ENCODE results near the gene ANKRD12. TPM values are rescaled to one million over a fixed set of nuclear protein-coding genes. Genes with fewer than 3 reads are reported as not detected.

ANKRD12 gene
- total RNA-seq, 2 experiments from 2014 or later: 37.5 to 40.0 TPM

DNA sequence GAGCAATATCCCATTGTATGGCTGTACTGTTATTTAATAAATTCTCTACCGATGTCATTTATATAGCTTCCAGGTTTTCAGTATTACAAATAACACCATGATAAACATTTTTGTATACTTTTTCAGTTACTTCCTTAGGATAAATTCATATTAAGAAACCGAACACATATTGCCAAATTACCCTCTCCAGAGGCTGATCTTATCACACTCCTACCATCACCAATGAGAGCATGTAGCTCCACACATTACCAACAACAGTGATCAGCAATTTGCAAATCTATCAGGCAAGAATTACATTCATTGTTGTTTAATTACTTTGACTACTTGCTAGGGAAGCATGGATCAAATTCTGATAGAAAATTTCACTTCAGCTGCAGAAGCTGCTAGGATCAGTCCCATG is 39.9 kb upstream of the ANKRD12 start:
- H3K4me3 Mint-ChIP-seq: no peak overlapping the region
- H3K27ac Mint-ChIP-seq: no peak overlapping the region
- intact Hi-C loops (cut with micrococcal nuclease): no loop called here
- CTCF ChIA-PET: interaction anchor here (1.1 to 1.2 kb wide), 2 partner anchors 14 to 38 kb away, joined by 3 to 7 read pairs; no protein-coding TSS in a partner anchor
- no peaks in the 10 kb centered on the region for H3K36me3 Mint-ChIP-seq (ENCODE audit: low read depth)
- H3K9me3 Mint-ChIP-seq: no peaks in the 10 kb centered on the region
- DNase-seq: no peak
- peaks cover 53% of the 10 kb centered on the region for H3K4me1 Mint-ChIP-seq (ENCODE audit: low read depth)
- H3K27me3 Mint-ChIP-seq (ENCODE audit: low read depth): no peaks in the 10 kb centered on the region

DNA sequence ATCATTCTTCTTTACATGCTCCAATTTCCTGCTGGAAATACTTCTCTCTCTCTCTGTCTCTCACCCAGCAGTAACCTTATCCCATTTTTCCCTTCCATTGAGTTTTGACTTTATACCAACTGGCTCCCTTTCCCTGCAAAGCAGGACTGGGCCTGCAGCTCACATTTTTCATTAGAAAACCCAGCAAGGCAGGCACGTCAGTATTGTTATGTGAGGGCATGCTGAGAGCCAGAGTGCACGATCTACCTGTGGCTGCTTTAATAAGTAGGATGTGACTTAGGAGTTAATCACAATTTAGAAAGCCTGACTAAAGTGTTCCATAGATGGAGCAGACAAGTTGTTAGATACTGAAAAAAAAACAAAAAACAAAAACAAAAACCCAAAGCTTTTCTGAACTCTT is 39.2 kb upstream of the ANKRD12 start:
- CTCF ChIA-PET: interaction anchor here (0.7 to 1.3 kb wide), 4 partner anchors 11 to 44 kb away, joined by 3 to 7 read pairs (median 4); no protein-coding TSS in a partner anchor
- Mint-ChIP-seq H3K36me3 (ENCODE audit: low read depth) (no peaks in the 10 kb centered on the region), H3K4me1 (ENCODE audit: low read depth) (peaks cover 52% of the 10 kb centered on the region), H3K9me3 (no peaks in the 10 kb centered on the region), H3K27ac (peak overlapping the region; percentile 71), H3K4me3 (no peak overlapping the region), H3K27me3 (ENCODE audit: low read depth) (no peaks in the 10 kb centered on the region)
- DNase-seq: no peak
- intact Hi-C loops (cut with micrococcal nuclease): no loop called here

DNA sequence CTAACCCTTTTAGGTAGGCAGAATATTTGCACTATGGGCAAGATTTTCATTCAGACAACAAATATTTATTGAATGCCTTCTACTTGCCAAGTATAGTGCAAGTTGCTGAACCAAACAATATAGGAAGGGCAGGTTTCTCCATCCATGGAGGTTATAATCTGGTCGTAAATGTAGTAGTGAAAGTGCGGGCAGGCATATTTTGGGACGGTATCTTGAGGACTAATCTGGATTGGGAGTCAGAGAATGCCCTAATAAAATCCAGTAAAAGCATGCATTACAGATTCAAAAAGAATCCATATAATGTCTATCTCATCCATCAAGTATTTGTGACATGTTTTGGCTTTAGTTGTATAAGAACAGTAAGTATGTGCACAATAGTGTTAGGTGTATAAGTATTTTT is 35.8 kb upstream of the ANKRD12 start:
- no peaks in the 10 kb centered on the region for H3K27me3 Mint-ChIP-seq (ENCODE audit: low read depth)
- H3K27ac Mint-ChIP-seq: no peak overlapping the region
- no peaks in the 10 kb centered on the region for H3K9me3 Mint-ChIP-seq
- CTCF ChIA-PET: interaction anchor here (0.6 kb wide), 1 partner anchor 408 kb away, joined by 5 read pairs; no protein-coding TSS in a partner anchor
- intact Hi-C loops (cut with micrococcal nuclease): loop anchor here (5.0 to 10.0 kb wide), 2 partner anchors 512 to 1424 kb away; partner anchors contain the start of genes NAPG and PPP4R1
- DNase-seq: no peak
- H3K36me3 Mint-ChIP-seq (ENCODE audit: low read depth): peaks cover 30% of the 10 kb centered on the region
- H3K4me1 Mint-ChIP-seq (ENCODE audit: low read depth): peaks cover 39% of the 10 kb centered on the region
- H3K4me3 Mint-ChIP-seq: peak overlapping the region; percentile 28

DNA sequence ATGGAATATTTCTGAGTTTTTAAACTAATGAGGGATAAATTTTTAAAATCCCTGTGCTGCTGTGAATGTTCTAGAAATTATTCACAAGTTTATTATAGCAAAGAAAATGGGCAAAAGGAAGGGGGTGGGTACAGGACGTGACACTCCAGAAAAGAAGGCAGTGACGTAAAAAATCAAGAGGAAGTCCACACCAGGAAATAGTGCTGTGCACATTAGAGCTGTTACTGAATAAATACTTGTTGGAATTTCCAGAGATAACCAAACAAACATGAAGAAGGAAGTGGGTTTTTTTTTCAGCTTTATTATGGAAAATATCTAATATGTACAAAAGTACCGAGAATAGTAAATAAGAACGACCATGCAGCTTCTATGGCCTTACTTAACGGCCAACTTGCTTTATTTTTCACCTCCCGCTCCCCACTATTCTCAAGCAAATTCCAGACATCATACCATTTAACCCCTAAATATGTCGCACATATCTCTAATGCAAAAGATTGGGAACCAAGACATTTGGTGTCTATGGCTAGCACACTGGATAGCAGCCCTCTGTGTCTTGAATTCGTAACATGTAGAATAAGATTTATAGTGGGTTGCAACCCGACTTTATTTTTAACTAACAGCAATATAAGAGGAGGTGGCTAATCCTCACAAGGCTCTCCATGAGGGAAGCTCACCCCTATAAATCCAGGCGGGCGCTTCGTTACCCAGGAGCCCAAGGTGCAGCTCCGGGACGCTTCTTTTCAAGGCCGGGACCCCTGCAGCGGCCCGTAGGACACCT is 34.7 kb upstream of the ANKRD12 start:
- Mint-ChIP-seq H3K4me1 (ENCODE audit: low read depth) (peaks cover 43% of the 10 kb centered on the region), H3K36me3 (ENCODE audit: low read depth) (peaks cover 36% of the 10 kb centered on the region), H3K9me3 (no peaks in the 10 kb centered on the region), H3K27ac (peak overlapping the region; percentile 95), H3K4me3 (peak overlapping the region; percentile 81), H3K27me3 (ENCODE audit: low read depth) (no peaks in the 10 kb centered on the region)
- DNase-seq: peak; percentile 42
- intact Hi-C loops (cut with micrococcal nuclease): loop anchor here (1.0 to 10.0 kb wide), 11 partner anchors 8 to 1423 kb away; partner anchors contain the start of genes ANKRD12, NAPG, PPP4R1 and TWSG1
- CTCF ChIA-PET: interaction anchor here (0.7 to 2.4 kb wide), 6 partner anchors 14 to 464 kb away, joined by 3 to 12 read pairs (median 4); no protein-coding TSS in a partner anchor

DNA sequence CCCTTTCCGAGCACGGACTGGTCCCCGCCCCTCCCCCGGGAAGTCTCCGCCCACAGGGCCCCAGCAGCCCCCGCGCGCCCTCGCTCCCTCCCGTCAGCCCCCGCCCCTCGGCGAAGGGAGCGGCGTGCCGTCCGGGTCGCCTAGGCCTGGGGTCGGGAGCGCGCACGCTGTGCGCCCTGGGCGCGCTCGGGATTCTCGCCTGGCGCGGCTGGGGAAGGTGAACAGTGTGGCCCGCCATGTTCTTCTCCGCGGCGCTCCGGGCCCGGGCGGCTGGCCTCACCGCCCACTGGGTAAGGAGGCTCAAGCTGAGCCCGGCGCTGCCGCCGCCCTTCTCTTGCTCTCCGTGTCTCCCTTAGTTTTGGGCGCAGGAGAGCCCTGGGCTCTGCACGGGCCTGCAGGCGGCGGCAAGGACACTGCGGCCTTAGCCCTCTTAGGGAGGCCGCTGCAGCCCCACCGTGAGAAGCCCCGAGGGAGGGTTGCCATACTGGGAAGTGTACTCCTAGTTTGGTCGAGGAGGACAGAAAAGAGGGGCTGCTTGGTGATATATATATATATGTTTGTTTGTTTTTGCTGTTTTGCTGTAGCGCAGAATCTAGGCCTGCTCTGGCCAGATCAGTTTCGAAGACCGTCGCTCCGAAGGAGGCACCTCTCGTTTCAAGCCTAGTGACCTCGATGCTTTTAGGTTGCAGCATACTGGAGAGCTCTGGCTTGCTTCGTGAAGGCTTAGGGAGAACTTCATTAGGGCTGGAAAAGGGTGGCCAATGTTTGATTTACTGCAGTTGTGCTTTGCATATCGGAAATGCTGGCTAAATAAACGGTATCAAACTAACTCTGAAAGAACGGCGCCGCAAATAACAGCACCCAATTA is 33.8 kb upstream of the ANKRD12 start, which contains the start of gene NDUFV2:
Gene NDUFV2 (plus strand): TSS at position 192 of the 868 bp plus-strand sequence. CDS start 45 bp downstream, at position 237.
- peak; percentile 98 for DNase-seq
- peak within 1 kb of the TSS; percentile 95 for H3K27ac Mint-ChIP-seq
- H3K27me3 Mint-ChIP-seq (ENCODE audit: low read depth): no peaks in the 10 kb centered on the region
- peaks cover 43% of the 10 kb centered on the region for H3K4me1 Mint-ChIP-seq (ENCODE audit: low read depth)
- CTCF ChIA-PET: interaction anchor here (0.7 to 3.0 kb wide), 11 partner anchors 9 to 465 kb away, joined by 3 to 13 read pairs (median 4); no protein-coding TSS in a partner anchor
- peak within 1 kb of the TSS; percentile 81 for H3K4me3 Mint-ChIP-seq
- no peaks in the 10 kb centered on the region for H3K9me3 Mint-ChIP-seq
- intact Hi-C loops (cut with micrococcal nuclease): loop anchor here (1.0 to 10.0 kb wide), 13 partner anchors 8 to 1422 kb away; partner anchors contain the start of genes ANKRD12, NAPG, PPP4R1 and TWSG1
- H3K36me3 Mint-ChIP-seq (ENCODE audit: low read depth): peaks cover 45% of the 10 kb centered on the region

DNA sequence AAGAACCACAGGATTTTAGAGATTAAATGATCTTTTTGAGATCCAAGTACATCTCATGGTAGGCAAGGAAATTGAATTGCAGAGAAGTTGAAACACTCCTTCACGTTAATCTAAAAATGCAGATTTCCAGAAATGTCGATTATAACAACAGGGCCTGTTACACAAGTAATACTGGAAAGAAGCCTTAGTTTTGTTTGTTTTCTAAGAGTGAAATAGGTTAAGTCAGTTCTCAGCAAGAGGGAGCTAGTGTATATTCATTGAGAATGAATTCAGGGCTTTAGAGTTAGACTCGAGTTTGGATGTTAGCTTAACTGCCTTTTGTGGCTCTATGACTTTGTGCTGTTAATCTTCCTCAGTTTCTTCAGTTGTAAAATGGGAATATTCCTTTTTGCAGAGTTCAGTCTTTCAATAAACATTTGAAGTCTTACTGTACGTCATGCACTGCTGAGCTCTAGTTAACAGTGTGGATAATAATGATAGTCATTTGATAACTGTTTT is 33.2 kb upstream of the ANKRD12 start:
- CTCF ChIA-PET: interaction anchor here (1.0 to 3.0 kb wide), 11 partner anchors 8 to 44 kb away, joined by 3 to 13 read pairs (median 4); no protein-coding TSS in a partner anchor
- Mint-ChIP-seq H3K9me3 (no peaks in the 10 kb centered on the region), H3K27ac (peak overlapping the region; percentile 89), H3K36me3 (ENCODE audit: low read depth) (peaks cover 47% of the 10 kb centered on the region), H3K27me3 (ENCODE audit: low read depth) (no peaks in the 10 kb centered on the region), H3K4me1 (ENCODE audit: low read depth) (peaks cover 45% of the 10 kb centered on the region), H3K4me3 (peak overlapping the region; percentile 81)
- intact Hi-C loops (cut with micrococcal nuclease): loop anchor here (1.0 to 10.0 kb wide), 6 partner anchors 45 to 1421 kb away; partner anchors contain the start of genes NAPG, PPP4R1 and VAPA
- DNase-seq: no peak

DNA sequence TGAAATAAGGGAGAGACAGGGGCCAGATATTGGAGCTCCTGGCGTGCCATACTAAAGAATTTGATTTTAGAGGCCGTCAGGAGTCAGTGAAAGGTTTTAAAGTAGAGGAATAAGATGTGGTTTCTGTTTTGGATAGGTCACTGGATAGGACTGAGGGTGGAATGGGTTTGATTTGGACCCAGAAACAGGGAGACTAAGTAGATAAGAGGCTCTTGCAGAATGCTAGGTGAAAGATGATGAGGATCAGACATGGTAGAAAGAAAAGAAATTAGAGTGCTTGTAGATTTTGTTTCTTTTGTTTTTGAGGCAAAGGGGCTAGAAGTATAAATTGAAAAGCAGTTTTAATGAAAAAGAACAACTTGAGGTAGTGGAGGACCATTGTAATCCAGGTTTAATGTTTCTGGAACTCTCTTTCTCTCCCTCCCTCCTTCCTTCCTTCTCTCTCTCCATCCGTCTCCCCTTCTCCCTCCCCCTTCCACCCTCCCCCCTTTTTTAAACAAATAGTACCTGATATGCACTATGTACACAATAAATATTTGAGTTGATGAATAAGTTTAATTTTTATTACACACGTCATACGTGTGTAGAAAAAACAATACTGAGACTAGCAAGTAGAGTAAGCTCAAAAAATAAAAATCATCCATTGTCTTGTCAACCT is 32.2 kb upstream of the ANKRD12 start:
- CTCF ChIA-PET: interaction anchor here (0.6 to 3.0 kb wide), 10 partner anchors 11 to 43 kb away, joined by 3 to 13 read pairs (median 4); no protein-coding TSS in a partner anchor
- Mint-ChIP-seq H3K4me1 (ENCODE audit: low read depth) (peaks cover 54% of the 10 kb centered on the region), H3K27me3 (ENCODE audit: low read depth) (no peaks in the 10 kb centered on the region), H3K27ac (peak overlapping the region; percentile 89), H3K9me3 (no peaks in the 10 kb centered on the region), H3K36me3 (ENCODE audit: low read depth) (peaks cover 54% of the 10 kb centered on the region), H3K4me3 (peak overlapping the region; percentile 81)
- no peak for DNase-seq
- intact Hi-C loops (cut with micrococcal nuclease): loop anchor here (5.0 to 10.0 kb wide), 2 partner anchors 508 to 1420 kb away; partner anchors contain the start of genes NAPG and PPP4R1

DNA sequence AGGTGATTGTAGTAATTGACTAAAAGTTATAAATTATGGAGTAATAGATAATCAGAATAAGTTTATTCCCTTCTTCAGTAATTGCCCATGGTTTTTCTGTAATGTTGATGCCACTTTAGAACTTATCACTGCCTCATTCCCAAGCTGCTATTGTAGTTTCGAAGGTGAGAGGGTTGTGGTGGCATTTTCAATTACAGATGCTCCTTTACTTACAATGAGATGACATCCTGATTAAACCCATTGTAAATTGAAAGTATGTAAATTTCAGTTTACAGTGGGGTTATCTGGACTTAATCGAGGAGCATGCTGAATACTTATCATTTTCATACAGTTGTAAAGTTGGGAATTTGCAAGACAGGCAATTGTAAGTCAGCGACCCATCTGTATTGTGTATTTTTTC is 31.2 kb upstream of the ANKRD12 start:
- H3K36me3 Mint-ChIP-seq (ENCODE audit: low read depth): peaks cover 60% of the 10 kb centered on the region
- CTCF ChIA-PET: interaction anchor here (1.0 to 3.0 kb wide), 4 partner anchors 18 to 37 kb away, joined by 3 to 13 read pairs (median 9); no protein-coding TSS in a partner anchor
- H3K27ac Mint-ChIP-seq: peak overlapping the region; percentile 89
- no peaks in the 10 kb centered on the region for H3K27me3 Mint-ChIP-seq (ENCODE audit: low read depth)
- H3K4me3 Mint-ChIP-seq: peak overlapping the region; percentile 81
- no peak for DNase-seq
- H3K9me3 Mint-ChIP-seq: no peaks in the 10 kb centered on the region
- H3K4me1 Mint-ChIP-seq (ENCODE audit: low read depth): peaks cover 64% of the 10 kb centered on the region
- intact Hi-C loops (cut with micrococcal nuclease): loop anchor here (10.0 kb wide), 1 partner anchor 1419 kb away; the partner anchor contains the start of gene NAPG

DNA sequence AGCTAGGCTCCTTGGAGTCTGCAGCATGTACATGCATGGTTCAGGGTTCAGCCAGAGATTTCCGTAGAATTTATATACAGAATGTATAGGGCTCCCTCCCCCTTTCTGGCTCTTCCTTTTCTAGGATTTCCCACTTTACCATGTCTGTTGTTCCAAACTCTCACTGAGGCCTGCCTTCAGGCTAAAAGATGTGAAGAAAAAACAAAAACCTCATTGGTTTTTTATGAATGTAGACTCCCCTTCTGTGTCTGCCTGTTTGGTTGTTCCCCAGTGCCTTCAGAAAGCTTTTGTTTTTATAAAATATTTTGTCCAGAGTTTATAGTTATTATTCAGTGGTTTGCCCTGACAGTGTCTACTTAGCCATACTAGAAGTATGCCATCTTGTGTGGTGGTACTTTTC is 30.5 kb upstream of the ANKRD12 start:
- CTCF ChIA-PET: interaction anchor here (0.8 to 2.2 kb wide), 3 partner anchors 23 to 33 kb away, joined by 3 to 10 read pairs (median 8); no protein-coding TSS in a partner anchor
- peak overlapping the region; percentile 81 for H3K4me3 Mint-ChIP-seq
- intact Hi-C loops (cut with micrococcal nuclease): loop anchor here (10.0 kb wide), 1 partner anchor 1419 kb away; the partner anchor contains the start of gene NAPG
- no peaks in the 10 kb centered on the region for H3K9me3 Mint-ChIP-seq
- H3K27ac Mint-ChIP-seq: peak overlapping the region; percentile 89
- H3K27me3 Mint-ChIP-seq (ENCODE audit: low read depth): no peaks in the 10 kb centered on the region
- H3K36me3 Mint-ChIP-seq (ENCODE audit: low read depth): peaks cover 66% of the 10 kb centered on the region
- H3K4me1 Mint-ChIP-seq (ENCODE audit: low read depth): peaks cover 71% of the 10 kb centered on the region
- no peak for DNase-seq

DNA sequence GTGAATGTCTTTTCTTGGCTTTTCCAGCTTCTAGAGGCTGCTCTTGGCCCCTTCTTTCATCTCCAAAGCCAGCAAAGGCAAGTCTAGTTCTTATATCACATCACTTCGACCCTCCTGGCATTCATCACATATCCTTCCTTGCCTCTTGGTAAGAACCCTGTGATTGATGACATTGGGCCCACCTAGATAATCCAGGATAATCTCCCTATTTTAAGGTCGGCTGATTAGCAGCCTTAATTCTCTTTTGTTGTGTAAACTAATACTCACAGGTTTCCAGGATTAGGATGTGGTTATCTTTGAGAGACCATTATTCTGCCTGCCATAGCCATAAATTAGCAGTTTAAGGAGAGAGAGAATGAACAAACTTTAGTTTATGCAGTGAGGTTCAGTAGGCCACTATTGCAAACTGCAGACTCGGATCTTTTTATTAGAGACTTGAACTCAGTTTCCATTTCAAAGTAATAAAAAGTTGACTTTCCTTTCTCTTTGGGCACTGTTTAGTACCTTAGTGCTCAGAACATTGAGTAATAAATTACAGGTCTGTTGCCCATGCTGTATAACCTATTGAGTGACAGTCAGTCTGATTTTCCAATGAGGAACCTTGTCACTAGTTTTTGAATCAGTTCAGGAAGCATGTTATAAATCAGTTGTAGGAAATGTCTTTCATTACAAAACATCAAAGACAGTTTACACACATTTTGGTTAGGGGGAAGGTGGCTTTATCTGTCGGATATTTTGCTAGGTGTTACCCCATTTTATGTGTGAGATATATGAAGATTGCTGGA is 29.6 kb upstream of the ANKRD12 start:
- no peaks in the 10 kb centered on the region for H3K27me3 Mint-ChIP-seq (ENCODE audit: low read depth)
- CTCF ChIA-PET: interaction anchor here (0.8 to 2.1 kb wide), 2 partner anchors 33 to 34 kb away, joined by 3 to 10 read pairs; no protein-coding TSS in a partner anchor
- peaks cover 75% of the 10 kb centered on the region for H3K36me3 Mint-ChIP-seq (ENCODE audit: low read depth)
- intact Hi-C loops (cut with micrococcal nuclease): loop anchor here (1.0 to 10.0 kb wide), 3 partner anchors 10 to 1418 kb away; partner anchors contain the start of gene NAPG
- H3K4me1 Mint-ChIP-seq (ENCODE audit: low read depth): peaks cover 77% of the 10 kb centered on the region
- DNase-seq: no peak
- peak overlapping the region; percentile 81 for H3K4me3 Mint-ChIP-seq
- H3K27ac Mint-ChIP-seq: peak overlapping the region; percentile 89
- H3K9me3 Mint-ChIP-seq: no peaks in the 10 kb centered on the region
